ENCODE results near the gene FBXO28. TPM values are rescaled to one million over a fixed set of nuclear protein-coding genes. Genes with fewer than 3 reads are reported as not detected.

Gene FBXO28
- total RNA-seq, 4 donors from 2014 or later: 10.5 to 49.1 (median 21.8) TPM

DNA sequence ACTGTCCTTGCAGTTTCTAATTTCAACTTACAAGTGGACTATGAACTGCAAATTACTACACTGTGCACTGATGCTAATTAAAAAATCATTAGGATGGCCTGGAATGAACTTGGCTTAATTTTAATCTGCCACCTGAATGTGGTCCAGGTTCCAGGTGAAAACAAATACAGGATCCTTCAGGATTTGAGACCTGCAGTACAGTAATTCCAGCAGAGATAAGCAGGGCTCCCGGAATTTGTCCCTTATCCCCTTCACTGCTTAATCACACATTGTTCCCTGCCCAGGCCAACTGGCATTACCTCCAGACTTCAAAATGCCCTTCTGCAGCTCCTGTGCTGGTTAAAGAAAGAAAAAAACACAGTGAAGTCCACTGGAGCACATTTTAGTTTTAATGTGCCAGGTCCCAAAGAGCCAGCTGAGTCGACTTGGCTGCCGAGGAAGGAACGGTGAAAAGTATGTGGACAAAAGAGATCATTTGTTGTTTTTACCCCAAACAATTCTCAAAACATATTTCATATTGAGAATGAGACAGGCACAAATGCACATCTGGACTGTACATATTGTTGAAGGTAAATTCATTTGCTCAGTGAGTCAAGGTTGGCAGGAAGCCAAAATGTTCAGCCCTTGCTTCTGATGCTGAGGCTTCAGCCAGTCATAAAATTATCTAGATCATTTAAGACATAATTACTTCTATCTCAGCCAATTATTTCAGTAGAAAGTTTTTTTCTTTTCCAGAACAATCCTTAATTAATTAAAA lies 97.5 kb downstream of the FBXO28 start:
- Histone ChIP-seq H3K4me1 (no peaks in the 10 kb centered on the region), H3K9me3 (no peaks in the 10 kb centered on the region), H3K36me3 (no peaks in the 10 kb centered on the region), H3K27me3 (no peaks in the 10 kb centered on the region), H3K27ac (no peak overlapping the region), H3K4me3 (no peak overlapping the region)
- TF ChIP-seq CTCF (IDR thresholded peaks at IDR 0.05) (no peak), POLR2A (IDR thresholded peaks at IDR 0.05) (no peak)
- intact Hi-C loops (cut with DNase I; ENCODE audit: low total_unique reads): no loop called here
- peak in 1 of 2 donors; percentile 39 for DNase-seq

Small RNAs within 50 kb of the gene (small RNA-seq; reads per million reads assigned to genes)
- gene AC092809.3: not detected
- not detected for gene RF00139
- gene RN7SKP49: not detected

Other genes with a start within 250 kb of the FBXO28 start
- 100 to 1,000 TPM in 1 of 4 donors, 10 to 100 TPM in 3; 35.9 to 119 (median 53.2) TPM for gene DEGS1, start 69.1 kb downstream of the FBXO28 start, total RNA-seq
- 10 to 100 TPM in 3 of 4 donors, 1 to 10 TPM in 1; 2.6 to 45.2 (median 28.9) TPM for gene NVL, start 216.1 kb downstream of the FBXO28 start, total RNA-seq
- 10 to 100 TPM; 28.9 to 51.2 (median 42.6) TPM for gene CNIH4, start 242.8 kb downstream of the FBXO28 start, total RNA-seq